Neural progenitor cell (in vitro differentiated cells): ENCODE measurements around the gene PDLIM5. TPM values are rescaled to one million over a fixed set of nuclear protein-coding genes. Genes with fewer than 3 reads are reported as not detected.

Experiments
- DNase-seq: peaks from one replicate; pipeline ENCODE4 v3.0.0-alpha.2; 2016; ENCODE audit warnings: low spot score
- H2AFZ ChIP-seq: fragments of 200-600 bp; sonication (generic); replicated peaks from 2 replicates; pipeline ENCODE4 v1.6.1; 2016; ENCODE audit warnings: antibody characterized with exemption
- H3F3A ChIP-seq: fragments of 200-600 bp; sonication (generic); 2 replicates; pipeline ENCODE4 v1.6.1; 2016; ENCODE audit warnings: antibody characterized with exemption, low read depth
- H3K27ac ChIP-seq: fragments of 200-600 bp; sonication (generic); 2 replicates; pipeline ENCODE4 v1.5.1; 2016; ENCODE audit warnings: mild to moderate bottlenecking
- H3K27me3 ChIP-seq: fragments of 200-600 bp; sonication (generic); 2 replicates; pipeline ENCODE4 v1.6.1; 2016; ENCODE audit warnings: mild to moderate bottlenecking, moderate library complexity
- H3K36me3 ChIP-seq: fragments of 200-600 bp; sonication (generic); 2 replicates; pipeline ENCODE4 v1.5.1; 2016
- H3K4me1 ChIP-seq: fragments of 200-600 bp; sonication (generic); 2 replicates; pipeline ENCODE4 v1.6.1; 2016; ENCODE audit warnings: mixed run types
- H3K4me2 ChIP-seq: fragments of 200-600 bp; sonication (generic); 2 replicates; pipeline ENCODE4 v1.6.1; 2016
- H3K4me3 ChIP-seq: fragments of 200-600 bp; sonication (generic); 2 replicates; pipeline ENCODE4 v1.5.1; 2016
- H3K79me2 ChIP-seq: fragments of 200-600 bp; sonication (generic); 2 replicates; pipeline ENCODE4 v1.6.1; 2016; ENCODE audit warnings: low read depth
- H3K9ac ChIP-seq: fragments of 200-600 bp; sonication (generic); 2 replicates; pipeline ENCODE4 v1.6.1; 2016
- H3K9me3 ChIP-seq: fragments of 200-600 bp; sonication (generic); 2 replicates; pipeline ENCODE4 v1.5.1; 2016; ENCODE audit warnings: low read depth
- H4K20me1 ChIP-seq: fragments of 200-600 bp; sonication (generic); 2 replicates; pipeline ENCODE4 v1.6.1; 2016; ENCODE audit warnings: low read depth
- H3K27ac Mint-ChIP-seq: 3 replicates; pipeline ENCODE4 v1.8.0; 2021; ENCODE audit warnings: mixed read lengths
- H3K27me3 Mint-ChIP-seq: 2 replicates; pipeline ENCODE4 v1.8.0; 2022; ENCODE audit warnings: low read depth, mild to moderate bottlenecking, inconsistent platforms, moderate library complexity, mixed read lengths; ENCODE audit not compliant: insufficient read depth
- H3K36me3 Mint-ChIP-seq: 3 replicates; pipeline ENCODE4 v1.8.0; 2021; ENCODE audit warnings: mixed read lengths
- H3K4me1 Mint-ChIP-seq: 3 replicates; pipeline ENCODE4 v1.8.0; 2021; ENCODE audit warnings: mixed read lengths
- H3K4me3 Mint-ChIP-seq: 3 replicates; pipeline ENCODE4 v1.8.0; 2021; ENCODE audit warnings: mild to moderate bottlenecking, moderate library complexity, mixed read lengths
- H3K9me3 Mint-ChIP-seq: 3 replicates; pipeline ENCODE4 v1.8.0; 2020; ENCODE audit warnings: mixed read lengths
- EZH2 ChIP-seq: fragments of 200-600 bp; sonication (generic); IDR thresholded peaks from 2 replicates; pipeline ENCODE4 v1.6.1; 2017; ENCODE audit warnings: antibody characterized with exemption, mild to moderate bottlenecking, moderate library complexity
- EZH2phosphoT487 ChIP-seq: fragments of 200-600 bp; sonication (generic); IDR thresholded peaks from 2 replicates; pipeline ENCODE4 v1.6.1; 2017; ENCODE audit warnings: antibody characterized with exemption
- total RNA-seq: library from RNA; depleted of rRNA; stranded (reverse); fragments of >200 nt; gene quantifications from 2 replicates; pipeline ENCODE4 v1.2.3, GENCODE V29; 2015; ENCODE audit warnings: low replicate concordance
- TF ChIP-seq, protein P1 (sequence below): fragments of 200-600 bp; sonication (generic); IDR thresholded peaks from 2 replicates; pipeline ENCODE4 v1.5.1; 2017; ENCODE audit warnings: antibody characterized with exemption, mild to moderate bottlenecking

Gene PDLIM5
- total RNA-seq, 1 donor from 2014 or later = 68.4 TPM

DNA sequence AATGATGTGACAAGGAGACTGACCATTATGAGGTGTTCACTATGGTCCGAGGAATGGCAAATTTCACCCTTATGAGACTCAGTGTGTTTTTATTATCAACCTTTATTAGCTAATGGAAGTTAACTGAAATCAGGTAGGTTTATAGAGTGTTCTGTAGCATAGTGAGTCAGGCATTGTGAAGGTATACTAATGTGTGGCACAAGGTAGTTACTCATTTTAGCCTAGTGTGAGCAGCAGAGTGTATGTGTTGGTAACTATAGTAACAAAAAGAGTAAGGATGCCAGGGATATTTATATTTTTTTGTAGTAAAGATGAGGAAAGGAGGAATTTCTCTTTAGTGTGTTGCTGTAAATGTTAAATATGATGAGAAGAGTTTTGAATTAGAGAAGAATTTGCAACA is 12.0 kb downstream of the PDLIM5 start:
- Histone ChIP-seq H3K79me2 (peaks cover 91% of the 10 kb centered on the region), H3K4me3 (no peak overlapping the region), H3K4me2 (no peak overlapping the region), H3K27ac (no peak overlapping the region), H3K27me3 (no peaks in the 10 kb centered on the region), H3K4me1 (peaks cover 16% of the 10 kb centered on the region), H3K9me3 (no peaks in the 10 kb centered on the region), H4K20me1 (no peaks in the 10 kb centered on the region), H2AFZ (no peak overlapping the region), H3F3A (no peaks in the 10 kb centered on the region), H3K9ac (no peak overlapping the region), H3K36me3 (no peaks in the 10 kb centered on the region)
- Mint-ChIP-seq H3K4me3 (no peak overlapping the region), H3K36me3 (peaks cover 34% of the 10 kb centered on the region), H3K27me3 (peaks cover 4% of the 10 kb centered on the region), H3K9me3 (peaks cover 3% of the 10 kb centered on the region), H3K4me1 (peaks cover 39% of the 10 kb centered on the region), H3K27ac (no peak overlapping the region)
- no peak for DNase-seq
- TF ChIP-seq, protein P1, sequence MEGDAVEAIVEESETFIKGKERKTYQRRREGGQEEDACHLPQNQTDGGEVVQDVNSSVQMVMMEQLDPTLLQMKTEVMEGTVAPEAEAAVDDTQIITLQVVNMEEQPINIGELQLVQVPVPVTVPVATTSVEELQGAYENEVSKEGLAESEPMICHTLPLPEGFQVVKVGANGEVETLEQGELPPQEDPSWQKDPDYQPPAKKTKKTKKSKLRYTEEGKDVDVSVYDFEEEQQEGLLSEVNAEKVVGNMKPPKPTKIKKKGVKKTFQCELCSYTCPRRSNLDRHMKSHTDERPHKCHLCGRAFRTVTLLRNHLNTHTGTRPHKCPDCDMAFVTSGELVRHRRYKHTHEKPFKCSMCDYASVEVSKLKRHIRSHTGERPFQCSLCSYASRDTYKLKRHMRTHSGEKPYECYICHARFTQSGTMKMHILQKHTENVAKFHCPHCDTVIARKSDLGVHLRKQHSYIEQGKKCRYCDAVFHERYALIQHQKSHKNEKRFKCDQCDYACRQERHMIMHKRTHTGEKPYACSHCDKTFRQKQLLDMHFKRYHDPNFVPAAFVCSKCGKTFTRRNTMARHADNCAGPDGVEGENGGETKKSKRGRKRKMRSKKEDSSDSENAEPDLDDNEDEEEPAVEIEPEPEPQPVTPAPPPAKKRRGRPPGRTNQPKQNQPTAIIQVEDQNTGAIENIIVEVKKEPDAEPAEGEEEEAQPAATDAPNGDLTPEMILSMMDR = no peak
- TF ChIP-seq EZH2 = no peak
- no peak for TF ChIP-seq EZH2phosphoT487

DNA sequence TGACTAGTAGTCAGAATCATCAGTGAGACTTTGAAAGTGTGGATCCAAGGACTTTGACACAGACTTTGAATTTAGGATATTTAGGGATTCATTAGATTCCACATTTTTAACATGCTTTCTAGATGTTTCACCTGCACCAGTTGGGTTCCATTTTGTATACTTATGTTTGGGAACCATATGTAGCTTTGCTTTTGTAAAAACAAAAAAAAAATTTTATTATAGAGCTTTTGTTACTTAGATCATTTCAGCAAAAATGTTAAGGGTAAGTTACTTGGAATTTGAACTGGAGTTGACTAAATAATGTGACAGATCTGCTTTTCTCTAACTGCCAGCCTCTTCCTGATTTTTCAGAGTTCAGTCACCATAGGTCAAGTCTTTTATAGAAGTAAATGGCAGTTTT is 14.6 kb downstream of the PDLIM5 start:
- Histone ChIP-seq H2AFZ (no peak overlapping the region), H3K4me1 (no peaks in the 10 kb centered on the region), H3K9me3 (peaks cover 6% of the 10 kb centered on the region), H3K27me3 (no peaks in the 10 kb centered on the region), H3K27ac (no peak overlapping the region), H4K20me1 (no peaks in the 10 kb centered on the region), H3K4me2 (no peak overlapping the region), H3F3A (no peaks in the 10 kb centered on the region), H3K4me3 (no peak overlapping the region), H3K36me3 (peaks cover 7% of the 10 kb centered on the region), H3K9ac (no peak overlapping the region), H3K79me2 (peaks cover 84% of the 10 kb centered on the region)
- Mint-ChIP-seq H3K4me3 (no peak overlapping the region), H3K27ac (no peak overlapping the region), H3K27me3 (no peaks in the 10 kb centered on the region), H3K36me3 (peaks cover 44% of the 10 kb centered on the region), H3K4me1 (peaks cover 14% of the 10 kb centered on the region), H3K9me3 (peaks cover 14% of the 10 kb centered on the region)
- TF ChIP-seq EZH2 (no peak), EZH2phosphoT487 (no peak)
- TF ChIP-seq, protein P1 = no peak
- DNase-seq = no peak

DNA sequence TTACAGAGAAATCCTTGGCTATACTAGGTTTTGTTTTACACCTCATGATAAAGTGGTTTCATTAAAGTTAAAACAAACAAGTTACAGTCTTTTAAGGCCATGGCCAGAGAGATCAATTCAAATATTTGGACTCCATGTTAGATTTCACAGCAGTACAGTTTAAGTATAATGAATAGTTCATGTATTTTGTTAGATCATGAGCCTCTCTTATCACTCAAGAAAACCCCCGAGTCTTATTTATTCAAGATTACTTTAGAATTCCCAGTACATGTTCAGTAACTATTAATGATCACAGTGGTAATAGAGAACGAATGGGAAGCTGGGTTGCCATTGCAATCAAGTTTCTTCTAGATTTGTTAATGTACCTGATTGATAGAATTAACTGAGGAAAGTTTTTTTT is 15.2 kb downstream of the PDLIM5 start:
- H3K36me3 Mint-ChIP-seq = peaks cover 42% of the 10 kb centered on the region
- Histone ChIP-seq H4K20me1 (no peaks in the 10 kb centered on the region), H3K9me3 (peaks cover 6% of the 10 kb centered on the region), H3K9ac (no peak overlapping the region), H3K27ac (no peak overlapping the region), H3K4me2 (no peak overlapping the region), H3K4me1 (no peaks in the 10 kb centered on the region), H3K79me2 (peaks cover 84% of the 10 kb centered on the region), H3K4me3 (no peak overlapping the region), H3F3A (no peaks in the 10 kb centered on the region), H3K27me3 (no peaks in the 10 kb centered on the region), H3K36me3 (peaks cover 7% of the 10 kb centered on the region), H2AFZ (no peak overlapping the region)
- H3K9me3 Mint-ChIP-seq = peaks cover 14% of the 10 kb centered on the region
- no peak overlapping the region for H3K4me3 Mint-ChIP-seq
- H3K27me3 Mint-ChIP-seq = no peaks in the 10 kb centered on the region
- no peak overlapping the region for H3K27ac Mint-ChIP-seq
- no peak for TF ChIP-seq EZH2
- TF ChIP-seq, protein P1 = no peak
- TF ChIP-seq EZH2phosphoT487 = no peak
- no peak for DNase-seq
- peaks cover 10% of the 10 kb centered on the region for H3K4me1 Mint-ChIP-seq
